ENCODE data around the gene SLC25A44. TPM values are rescaled to one million over a fixed set of nuclear protein-coding genes. Genes with fewer than 3 reads are reported as not detected.

Gene SLC25A44
- total and polyA plus RNA-seq, 2 of the 8 experiments (the other 6 are each of a cell fraction or from before 2014, with no cell fraction given) = 23.4 to 32.1 TPM

DNA sequence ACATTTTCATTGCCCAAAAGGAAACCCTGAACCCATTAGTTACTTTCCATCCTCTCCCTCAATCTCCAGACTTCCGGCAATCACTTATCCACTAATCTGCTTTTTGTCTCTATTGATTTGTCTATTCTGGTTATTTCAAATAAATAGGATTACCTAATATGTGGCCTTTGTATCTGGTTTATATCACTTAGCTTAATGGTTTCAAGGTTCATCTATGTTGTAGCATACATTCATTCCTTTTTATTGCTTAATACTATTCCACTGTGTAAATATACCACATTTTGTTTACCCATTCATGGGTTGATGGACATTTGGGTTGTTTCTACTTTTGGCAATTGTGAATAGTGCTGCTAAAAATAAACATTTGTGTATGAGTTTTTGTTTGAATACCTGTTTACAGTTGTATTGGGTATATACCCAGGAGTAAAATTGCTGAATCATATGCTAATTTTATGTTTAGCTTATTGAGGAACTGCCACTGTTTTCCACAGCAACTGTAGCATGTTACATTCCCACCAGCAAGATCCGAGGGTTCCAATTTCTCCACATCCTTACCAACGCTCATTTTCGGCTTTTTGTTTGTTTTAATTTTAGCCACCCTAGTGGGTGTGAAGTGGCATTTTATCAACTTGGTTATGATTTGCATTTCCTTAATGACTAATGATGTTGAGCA is 2.5 kb upstream of the SLC25A44 start (continued):
- no peak for TF ChIP-seq CTCF (IDR thresholded peaks at IDR 0.05; ENCODE audit: control extremely low read depth in 1 of 3, insufficient read depth in 1 of 3, low read depth in 1 of 3, low read length in 3 of 3)
- no peak for TF ChIP-seq BCL11A (IDR thresholded peaks at IDR 0.05; ENCODE audit: low read depth in 2 of 2, low read length in 2 of 2)
- TF ChIP-seq TAF7 (optimal IDR thresholded peaks at IDR 0.05; ENCODE audit: borderline replicate concordance, low read depth, low read length) = no peak
- no peak for TF ChIP-seq KDM1A (IDR thresholded peaks at IDR 0.05; ENCODE audit: borderline replicate concordance, low read length)
- no peak for TF ChIP-seq GABPA (IDR thresholded peaks at IDR 0.05; ENCODE audit: borderline replicate concordance, insufficient read depth, low read length)
- TF ChIP-seq HDAC2 (IDR thresholded peaks at IDR 0.05; ENCODE audit: borderline replicate concordance in 1 of 2, low read depth in 2 of 2, low read length in 2 of 2) = no peak
- no peak for TF ChIP-seq CBX5 (IDR thresholded peaks at IDR 0.05; ENCODE audit: low read depth, low read length)
- TF ChIP-seq RNF2 (IDR thresholded peaks at IDR 0.05; ENCODE audit: borderline replicate concordance, low read depth, low read length, missing control alignments, poor library complexity, severe bottlenecking) = no peak
